CD4-positive, alpha-beta T cell treated with Interleukin-10 for 1 hour (primary cell): ENCODE data around the gene RGS8.

Source experiments
- DNase-seq: peaks from one replicate; pipeline ENCODE4 v3.0.0-alpha.2; 2020

The RGS8 gene

GRCh38 chr1:182684116-182684828 lies at the start of gene RGS8:
TSS of gene RGS8 (minus strand) at chr1:182684587. CDS start at chr1:182669649, 14,938 bp downstream.
- no peak for DNase-seq

- no peak for DNase-seq
These were observed 47.6 kb upstream of the RGS8 start for GRCh38 chr1:182731852-182732575.

GRCh38 chr1:182726912-182727311 lies 42.5 kb upstream of the RGS8 start:
- DNase-seq, result no peak

- no peak for DNase-seq
These were observed 41.2 kb upstream of the RGS8 start for GRCh38 chr1:182725259-182726255.

- no peak for DNase-seq
These were observed 39.8 kb upstream of the RGS8 start for GRCh38 chr1:182724215-182724614.

GRCh38 chr1:182723200-182723599 lies 38.8 kb upstream of the RGS8 start:
- DNase-seq, result no peak

- DNase-seq, result no peak
These were observed 37.1 kb upstream of the RGS8 start for GRCh38 chr1:182721525-182721924.

- no peak for DNase-seq
These were observed 36.1 kb upstream of the RGS8 start for GRCh38 chr1:182720463-182720862.

GRCh38 chr1:182719553-182719952 lies 35.2 kb upstream of the RGS8 start:
- DNase-seq, result no peak

GRCh38 chr1:182718311-182718710 lies 33.9 kb upstream of the RGS8 start:
- DNase-seq, result no peak

- DNase-seq, result no peak
These were observed 32.6 kb upstream of the RGS8 start for GRCh38 chr1:182716740-182717720.

GRCh38 chr1:182715531-182715930 lies 31.1 kb upstream of the RGS8 start:
- no peak for DNase-seq

GRCh38 chr1:182714546-182714945 lies 30.2 kb upstream of the RGS8 start:
- DNase-seq, result no peak

GRCh38 chr1:182713939-182714338 lies 29.6 kb upstream of the RGS8 start:
- no peak for DNase-seq

- DNase-seq, result no peak
These were observed 29.1 kb upstream of the RGS8 start for GRCh38 chr1:182713492-182713891.

GRCh38 chr1:182709855-182710254 lies 25.5 kb upstream of the RGS8 start:
- DNase-seq, result no peak

- DNase-seq, result no peak
These were observed 24.9 kb upstream of the RGS8 start for GRCh38 chr1:182709225-182709764.

- no peak for DNase-seq
These were observed 22.7 kb upstream of the RGS8 start for GRCh38 chr1:182707122-182707521.

GRCh38 chr1:182704677-182705076 lies 20.3 kb upstream of the RGS8 start:
- DNase-seq, result no peak

- no peak for DNase-seq
These were observed 19.2 kb upstream of the RGS8 start for GRCh38 chr1:182703539-182703938.

- no peak for DNase-seq
These were observed 18.6 kb upstream of the RGS8 start for GRCh38 chr1:182702826-182703524.
